GM18861 (cell line): ENCODE results near the gene ANK3.

Source experiments
- ATAC-seq: cut with Tn5 transposase; IDR thresholded peaks from one replicate; pipeline ENCODE4 v1.9.1; 2021; ENCODE audit not compliant: unreplicated experiment

Gene ANK3

GRCh38 chr10:59997827-59998525 lies 391.7 kb downstream of the ANK3 start:
- ATAC-seq: no peak

GRCh38 chr10:59995862-59996261 lies 393.8 kb downstream of the ANK3 start:
- no peak for ATAC-seq

- no peak for ATAC-seq
These were observed 395.7 kb downstream of the ANK3 start for GRCh38 chr10:59993931-59994330.

- ATAC-seq: peak; percentile 60
These were observed 398.0 kb downstream of the ANK3 start for GRCh38 chr10:59991661-59992060.

DNA sequence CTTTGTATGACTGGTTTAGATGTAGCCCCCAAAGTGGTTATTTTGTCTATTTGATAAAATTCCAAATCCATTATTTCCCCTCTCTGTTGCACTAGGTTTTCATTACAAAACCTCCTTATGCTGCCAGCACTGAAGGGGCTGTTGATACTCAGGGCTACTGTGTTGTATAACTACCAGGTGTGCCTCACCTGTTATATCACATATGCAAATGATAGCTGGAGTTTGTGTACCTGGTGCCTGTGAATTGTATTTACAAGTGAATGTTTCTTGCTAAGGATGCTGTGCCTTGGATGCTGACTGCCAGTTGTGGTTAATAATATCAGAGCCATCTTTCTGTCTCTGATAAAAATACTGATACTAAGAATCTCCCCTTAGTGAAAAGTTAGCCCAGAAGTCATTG lies 398.6 kb downstream of the ANK3 start:
- ATAC-seq: no peak

GRCh38 chr10:59985639-59986038 lies 404.0 kb downstream of the ANK3 start:
- ATAC-seq: no peak

GRCh38 chr10:59984415-59984814 lies 405.3 kb downstream of the ANK3 start:
- ATAC-seq: no peak

- no peak for ATAC-seq
These were observed 409.3 kb downstream of the ANK3 start for GRCh38 chr10:59980356-59980755.

- ATAC-seq: no peak
These were observed 412.2 kb downstream of the ANK3 start for GRCh38 chr10:59977486-59977885.

- ATAC-seq: no peak
These were observed 412.8 kb downstream of the ANK3 start for GRCh38 chr10:59976909-59977308.
